ENCODE results near the gene FGFR2. TPM values are rescaled to one million over a fixed set of nuclear protein-coding genes. Genes with fewer than 3 reads are reported as not detected.

The FGFR2 gene
- total RNA-seq, 1 donor from 2014 or later: not detected

DNA sequence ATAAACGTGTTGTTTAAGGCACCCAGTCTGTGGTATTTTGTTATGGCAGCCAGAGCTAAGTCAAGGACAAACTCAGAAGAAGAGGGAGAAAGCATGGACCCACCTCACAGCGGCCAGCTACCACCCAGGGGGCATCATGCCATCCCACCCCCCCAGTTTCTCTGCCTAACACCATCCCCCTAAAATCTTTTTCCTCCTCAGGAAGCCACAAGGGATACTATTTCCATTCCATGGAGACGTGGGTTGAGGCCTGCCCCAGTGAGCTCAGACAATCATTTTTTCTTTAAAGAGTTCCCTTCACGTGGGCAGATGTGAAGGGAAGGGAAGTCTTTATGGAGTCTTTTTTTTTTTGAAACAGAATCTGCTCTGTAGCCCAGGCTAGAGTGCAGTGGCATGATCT, 131.8 kb downstream of the FGFR2 start:
- intact Hi-C loops (cut with micrococcal nuclease): no loop called here
- DNase-seq (ENCODE audit: low spot score): no peak

DNA sequence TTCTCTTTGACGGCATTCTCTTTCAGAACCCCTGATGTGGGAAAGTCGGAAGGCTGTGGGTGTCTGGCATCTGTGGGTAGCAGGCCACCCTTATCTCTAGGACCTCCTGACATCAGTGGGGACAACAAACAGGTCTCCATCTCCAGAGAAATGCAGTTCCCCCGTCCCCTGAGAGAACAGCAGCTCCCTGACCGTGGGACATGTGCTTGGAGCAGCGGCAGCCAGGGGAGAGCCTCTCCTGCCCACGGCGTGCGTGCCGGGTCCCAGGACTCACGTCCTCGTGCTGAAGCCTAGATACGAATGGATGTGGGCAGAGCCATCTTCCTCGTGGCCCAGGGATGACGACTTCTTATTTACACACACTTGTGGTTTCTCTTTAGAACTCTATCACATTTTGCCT, 133.0 kb downstream of the FGFR2 start:
- Mint-ChIP-seq H3K4me3 (no peak overlapping the region), H3K4me1 (ENCODE audit: low read depth) (no peaks in the 10 kb centered on the region), H3K27me3 (ENCODE audit: insufficient read depth) (no peaks in the 10 kb centered on the region), H3K27ac (no peak overlapping the region), H3K36me3 (ENCODE audit: low read depth) (no peaks in the 10 kb centered on the region), H3K9me3 (no peaks in the 10 kb centered on the region)
- no peak for DNase-seq (ENCODE audit: low spot score)
- intact Hi-C loops (cut with micrococcal nuclease): no loop called here

More for the DNA sequence above, 131.8 kb downstream of the FGFR2 start:
- Mint-ChIP-seq H3K27me3 (ENCODE audit: insufficient read depth) (no peaks in the 10 kb centered on the region), H3K4me3 (no peak overlapping the region), H3K4me1 (ENCODE audit: low read depth) (no peaks in the 10 kb centered on the region), H3K9me3 (no peaks in the 10 kb centered on the region), H3K36me3 (ENCODE audit: low read depth) (no peaks in the 10 kb centered on the region), H3K27ac (no peak overlapping the region)

DNA sequence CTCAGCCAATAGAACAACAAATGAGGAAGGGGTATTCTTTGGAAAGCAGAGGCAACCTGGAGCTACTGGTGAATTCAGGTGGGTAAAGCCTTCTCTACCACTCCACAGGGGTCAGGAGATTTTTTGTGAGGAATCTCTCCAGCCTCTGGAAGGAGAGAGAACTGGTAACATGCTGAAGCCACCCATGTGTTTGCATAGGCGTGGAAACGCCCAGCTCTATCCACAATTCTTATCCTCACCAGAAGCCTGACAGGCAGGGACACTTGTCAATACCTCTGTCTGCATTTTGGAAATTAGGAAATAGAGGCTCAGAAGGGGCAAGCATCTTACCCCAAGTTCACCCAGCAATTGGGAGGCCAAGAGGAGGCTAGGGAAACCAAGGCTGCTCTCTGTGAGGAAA, 133.7 kb downstream of the FGFR2 start:
- intact Hi-C loops (cut with micrococcal nuclease): no loop called here
- no peak overlapping the region for H3K4me3 Mint-ChIP-seq
- no peaks in the 10 kb centered on the region for H3K36me3 Mint-ChIP-seq (ENCODE audit: low read depth)
- no peaks in the 10 kb centered on the region for H3K27me3 Mint-ChIP-seq (ENCODE audit: insufficient read depth)
- no peak overlapping the region for H3K27ac Mint-ChIP-seq
- no peak for DNase-seq (ENCODE audit: low spot score)
- no peaks in the 10 kb centered on the region for H3K9me3 Mint-ChIP-seq
- no peaks in the 10 kb centered on the region for H3K4me1 Mint-ChIP-seq (ENCODE audit: low read depth)

DNA sequence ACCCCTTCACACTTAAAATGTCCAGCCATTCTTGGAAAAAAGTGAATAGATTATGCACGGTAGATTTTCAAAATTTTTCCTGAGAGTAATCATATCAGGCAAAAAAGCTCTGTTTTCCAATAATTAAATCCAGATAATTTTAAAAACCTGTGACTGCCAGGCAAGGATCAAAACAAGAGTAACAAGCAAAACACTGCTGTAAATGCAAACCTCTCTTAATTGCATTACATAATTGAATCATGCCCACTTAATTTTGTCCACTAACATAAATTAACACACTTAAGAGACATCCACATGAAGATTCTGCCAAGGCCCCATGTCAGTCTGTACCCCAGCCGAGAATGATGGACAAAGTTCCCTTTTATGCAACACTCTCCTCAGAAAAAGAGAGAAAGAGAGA, 135.3 kb downstream of the FGFR2 start:
- H3K4me1 Mint-ChIP-seq (ENCODE audit: low read depth): no peaks in the 10 kb centered on the region
- no peaks in the 10 kb centered on the region for H3K9me3 Mint-ChIP-seq
- no peak for DNase-seq (ENCODE audit: low spot score)
- no peaks in the 10 kb centered on the region for H3K36me3 Mint-ChIP-seq (ENCODE audit: low read depth)
- H3K27me3 Mint-ChIP-seq (ENCODE audit: insufficient read depth): no peaks in the 10 kb centered on the region
- H3K4me3 Mint-ChIP-seq: no peak overlapping the region
- intact Hi-C loops (cut with micrococcal nuclease): no loop called here
- no peak overlapping the region for H3K27ac Mint-ChIP-seq

DNA sequence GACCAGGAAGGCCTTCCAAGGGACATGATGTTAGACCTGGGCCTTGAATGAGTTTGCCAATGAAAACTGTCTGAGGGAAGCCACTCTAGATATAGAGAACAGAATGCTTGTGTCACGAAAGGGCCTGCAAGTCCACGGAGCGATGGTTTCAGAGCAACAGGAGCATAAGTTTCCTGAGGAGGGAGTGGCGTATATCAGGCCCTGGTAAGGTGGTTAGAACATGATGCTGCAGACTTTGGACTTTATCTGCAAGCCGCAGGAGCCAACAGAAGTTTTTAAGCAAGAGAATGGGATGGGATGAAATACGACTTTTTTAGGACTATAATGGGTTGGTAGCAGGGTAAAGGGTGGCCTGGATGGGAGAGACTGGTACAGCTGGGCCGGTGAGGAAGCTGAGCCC, 136.0 kb downstream of the FGFR2 start:
- no peak for DNase-seq (ENCODE audit: low spot score)
- Mint-ChIP-seq H3K4me3 (no peak overlapping the region), H3K27ac (no peak overlapping the region), H3K27me3 (ENCODE audit: insufficient read depth) (no peaks in the 10 kb centered on the region), H3K4me1 (ENCODE audit: low read depth) (no peaks in the 10 kb centered on the region), H3K36me3 (ENCODE audit: low read depth) (no peaks in the 10 kb centered on the region), H3K9me3 (no peaks in the 10 kb centered on the region)
- intact Hi-C loops (cut with micrococcal nuclease): no loop called here

DNA sequence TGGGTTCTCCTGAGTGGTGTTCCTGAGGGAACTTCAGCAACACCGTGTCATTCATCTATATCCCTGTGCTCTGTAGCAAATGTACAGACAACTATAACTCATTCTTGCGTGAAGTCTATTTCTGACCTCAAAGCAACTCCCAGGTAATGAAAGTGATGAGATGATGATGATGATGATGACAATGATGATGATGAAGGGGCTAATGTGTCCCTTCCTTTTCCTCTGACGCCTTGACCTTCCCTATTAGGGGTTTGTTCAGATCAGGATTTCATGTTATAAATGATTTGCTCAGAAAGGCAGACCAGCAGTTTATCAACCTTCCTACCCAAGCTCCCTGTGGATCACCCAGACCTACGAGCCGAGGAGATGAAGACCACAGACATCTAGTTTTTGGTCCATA, 136.9 kb downstream of the FGFR2 start:
- no peaks in the 10 kb centered on the region for H3K9me3 Mint-ChIP-seq
- no peaks in the 10 kb centered on the region for H3K36me3 Mint-ChIP-seq (ENCODE audit: low read depth)
- H3K27ac Mint-ChIP-seq: no peak overlapping the region
- no peak for DNase-seq (ENCODE audit: low spot score)
- intact Hi-C loops (cut with micrococcal nuclease): no loop called here
- H3K4me3 Mint-ChIP-seq: no peak overlapping the region
- no peaks in the 10 kb centered on the region for H3K27me3 Mint-ChIP-seq (ENCODE audit: insufficient read depth)
- no peaks in the 10 kb centered on the region for H3K4me1 Mint-ChIP-seq (ENCODE audit: low read depth)

DNA sequence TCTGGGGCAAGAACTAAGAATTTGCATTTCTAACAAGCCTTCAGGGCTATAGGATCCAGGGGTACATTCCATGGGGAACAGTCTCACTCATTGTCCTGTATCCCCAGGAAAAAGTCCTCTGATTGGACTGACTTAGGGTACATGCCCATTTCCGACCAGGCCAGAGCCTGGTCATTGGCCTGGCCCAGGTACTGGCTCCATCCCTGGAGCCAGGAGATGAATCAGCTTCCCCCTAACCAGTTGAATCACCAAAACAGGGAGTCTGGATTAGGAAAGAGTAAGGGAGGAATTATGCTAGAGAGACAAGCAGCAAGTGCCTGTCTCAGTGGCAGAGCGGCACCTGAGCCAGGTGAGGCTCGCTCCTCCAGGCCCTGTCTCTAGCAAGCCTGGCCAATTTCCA, 137.5 kb downstream of the FGFR2 start:
- Mint-ChIP-seq H3K27me3 (ENCODE audit: insufficient read depth) (no peaks in the 10 kb centered on the region), H3K4me3 (no peak overlapping the region), H3K4me1 (ENCODE audit: low read depth) (no peaks in the 10 kb centered on the region), H3K27ac (no peak overlapping the region), H3K36me3 (ENCODE audit: low read depth) (no peaks in the 10 kb centered on the region), H3K9me3 (no peaks in the 10 kb centered on the region)
- DNase-seq (ENCODE audit: low spot score): no peak
- intact Hi-C loops (cut with micrococcal nuclease): no loop called here

DNA sequence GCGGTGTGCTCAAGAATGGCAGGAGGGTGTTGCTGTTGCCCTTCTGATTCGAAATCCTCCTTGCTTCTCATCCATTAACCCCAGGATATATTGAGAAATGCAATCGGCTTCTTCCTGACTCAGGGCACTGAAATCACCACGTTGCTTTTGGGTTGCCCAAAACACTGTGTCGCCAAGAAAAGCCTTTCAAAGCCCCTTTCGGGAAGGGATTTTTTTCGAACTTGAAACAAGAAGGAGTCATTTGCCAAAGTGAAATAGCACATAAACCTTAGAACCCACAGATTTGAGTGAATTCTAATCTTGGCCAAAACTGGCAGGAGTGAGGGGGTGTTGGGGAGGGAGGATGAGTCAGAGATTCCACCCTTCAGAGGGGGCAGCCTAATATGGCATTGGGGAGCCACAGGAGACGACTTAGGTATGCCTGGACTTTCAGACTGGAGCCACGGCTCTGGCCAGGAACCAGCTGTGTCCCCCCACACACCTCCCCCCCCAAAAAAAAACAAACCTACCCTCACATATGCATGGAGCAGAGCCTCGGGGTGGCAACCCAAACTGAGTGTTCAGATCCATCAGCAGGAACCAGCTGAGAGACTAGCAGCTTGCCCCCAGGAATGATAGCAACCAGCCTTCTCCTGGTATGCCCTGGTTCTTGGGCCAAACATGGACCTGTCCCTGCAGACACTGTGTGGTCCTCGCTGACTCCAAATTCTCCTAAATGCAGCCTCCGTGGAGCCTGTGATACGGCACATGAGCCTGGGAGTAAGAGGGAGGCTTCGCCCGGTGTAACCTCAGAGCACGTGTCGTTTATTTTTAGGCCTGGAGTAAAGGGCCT, 138.4 kb downstream of the FGFR2 start:
- Mint-ChIP-seq H3K4me1 (ENCODE audit: low read depth) (no peaks in the 10 kb centered on the region), H3K4me3 (no peak overlapping the region), H3K27me3 (ENCODE audit: insufficient read depth) (no peaks in the 10 kb centered on the region), H3K36me3 (ENCODE audit: low read depth) (no peaks in the 10 kb centered on the region), H3K27ac (no peak overlapping the region), H3K9me3 (no peaks in the 10 kb centered on the region)
- intact Hi-C loops (cut with micrococcal nuclease): no loop called here
- no peak for DNase-seq (ENCODE audit: low spot score)

DNA sequence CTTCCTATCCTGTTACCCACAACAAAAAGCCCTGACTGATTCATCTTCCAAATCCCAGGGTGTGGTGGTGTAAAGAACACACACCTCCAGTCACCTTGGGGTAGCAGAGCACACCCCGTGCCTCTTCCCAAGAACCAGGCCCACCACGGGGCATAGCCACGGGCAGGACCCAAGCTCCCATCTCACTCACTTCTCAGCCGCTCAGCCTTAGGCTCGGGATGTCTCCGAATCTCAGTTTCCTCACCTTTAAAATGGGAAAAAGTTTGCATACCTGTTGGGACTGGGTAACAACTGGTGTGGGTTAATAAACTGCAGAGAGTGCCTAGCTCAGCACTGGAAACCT, 139.0 kb downstream of the FGFR2 start:
- no peak for DNase-seq (ENCODE audit: low spot score)
- Mint-ChIP-seq H3K4me3 (no peak overlapping the region), H3K36me3 (ENCODE audit: low read depth) (no peaks in the 10 kb centered on the region), H3K9me3 (no peaks in the 10 kb centered on the region), H3K4me1 (ENCODE audit: low read depth) (no peaks in the 10 kb centered on the region), H3K27me3 (ENCODE audit: insufficient read depth) (no peaks in the 10 kb centered on the region), H3K27ac (no peak overlapping the region)
- intact Hi-C loops (cut with micrococcal nuclease): no loop called here

DNA sequence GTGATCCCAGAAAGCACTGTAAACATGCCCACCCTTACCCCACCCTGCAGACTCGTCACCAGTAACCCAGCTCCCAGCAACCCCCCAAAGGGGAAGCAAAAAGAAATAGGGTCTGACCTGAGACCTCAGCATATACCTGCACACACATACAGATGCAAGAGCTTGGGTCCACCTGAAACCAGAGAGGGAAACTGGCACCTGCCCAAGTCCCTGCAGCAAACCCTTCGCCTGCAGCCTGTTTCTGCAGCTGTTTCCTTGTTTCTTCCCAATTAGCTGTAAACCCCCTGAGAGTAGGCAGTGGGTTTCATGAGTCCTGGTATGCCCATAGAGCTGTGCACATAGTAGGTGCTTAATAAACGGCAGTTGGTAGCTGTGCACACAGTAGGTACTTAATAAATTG, 140.5 kb downstream of the FGFR2 start:
- no peaks in the 10 kb centered on the region for H3K4me1 Mint-ChIP-seq (ENCODE audit: low read depth)
- H3K9me3 Mint-ChIP-seq: no peaks in the 10 kb centered on the region
- no peak overlapping the region for H3K27ac Mint-ChIP-seq
- no peak for DNase-seq (ENCODE audit: low spot score)
- H3K4me3 Mint-ChIP-seq: no peak overlapping the region
- intact Hi-C loops (cut with micrococcal nuclease): no loop called here
- H3K27me3 Mint-ChIP-seq (ENCODE audit: insufficient read depth): no peaks in the 10 kb centered on the region
- no peaks in the 10 kb centered on the region for H3K36me3 Mint-ChIP-seq (ENCODE audit: low read depth)

DNA sequence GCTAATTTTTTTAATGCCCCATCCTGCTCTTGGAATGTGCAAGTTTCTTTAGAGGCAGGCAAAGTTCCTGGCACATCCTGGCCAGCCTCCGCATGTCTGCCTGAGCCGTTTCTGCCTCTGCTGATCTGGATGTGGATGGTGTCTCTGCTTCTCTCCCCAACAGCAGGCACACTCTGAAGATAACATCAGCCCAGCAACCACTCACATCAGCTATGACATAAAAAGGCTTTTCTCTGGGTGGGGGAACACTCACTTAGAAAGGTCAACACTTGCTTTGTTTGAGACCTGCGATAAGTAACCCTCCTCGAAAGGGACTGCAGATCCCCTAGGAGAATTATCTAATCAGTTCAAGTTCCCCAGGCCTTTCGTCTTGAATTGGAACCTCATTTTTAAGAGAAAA, 142.9 kb downstream of the FGFR2 start:
- Mint-ChIP-seq H3K27ac (no peak overlapping the region), H3K4me3 (no peak overlapping the region), H3K27me3 (ENCODE audit: insufficient read depth) (no peaks in the 10 kb centered on the region), H3K36me3 (ENCODE audit: low read depth) (no peaks in the 10 kb centered on the region), H3K4me1 (ENCODE audit: low read depth) (no peaks in the 10 kb centered on the region), H3K9me3 (no peaks in the 10 kb centered on the region)
- intact Hi-C loops (cut with micrococcal nuclease): no loop called here
- no peak for DNase-seq (ENCODE audit: low spot score)

DNA sequence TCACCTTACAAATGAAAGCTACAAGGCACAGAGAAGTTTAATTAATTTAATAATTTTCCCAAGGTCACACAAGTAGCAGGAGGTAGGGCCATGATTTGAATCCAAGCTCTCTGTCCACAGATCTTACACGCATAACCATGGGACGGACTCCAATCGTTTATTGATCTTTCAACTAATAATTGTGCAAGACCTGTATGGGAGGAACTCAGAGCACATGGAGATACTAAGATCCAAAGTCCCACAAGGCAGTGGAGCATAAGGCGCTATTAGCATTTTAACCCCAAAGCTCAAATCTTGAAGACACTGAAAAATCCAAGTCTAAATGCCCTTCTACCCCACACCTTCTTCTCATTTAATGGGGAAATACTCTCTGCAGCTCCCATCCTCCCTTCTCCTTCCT, 143.5 kb downstream of the FGFR2 start:
- no peaks in the 10 kb centered on the region for H3K4me1 Mint-ChIP-seq (ENCODE audit: low read depth)
- no peaks in the 10 kb centered on the region for H3K27me3 Mint-ChIP-seq (ENCODE audit: insufficient read depth)
- intact Hi-C loops (cut with micrococcal nuclease): no loop called here
- H3K4me3 Mint-ChIP-seq: no peak overlapping the region
- H3K27ac Mint-ChIP-seq: no peak overlapping the region
- H3K36me3 Mint-ChIP-seq (ENCODE audit: low read depth): no peaks in the 10 kb centered on the region
- H3K9me3 Mint-ChIP-seq: no peaks in the 10 kb centered on the region
- DNase-seq (ENCODE audit: low spot score): no peak

DNA sequence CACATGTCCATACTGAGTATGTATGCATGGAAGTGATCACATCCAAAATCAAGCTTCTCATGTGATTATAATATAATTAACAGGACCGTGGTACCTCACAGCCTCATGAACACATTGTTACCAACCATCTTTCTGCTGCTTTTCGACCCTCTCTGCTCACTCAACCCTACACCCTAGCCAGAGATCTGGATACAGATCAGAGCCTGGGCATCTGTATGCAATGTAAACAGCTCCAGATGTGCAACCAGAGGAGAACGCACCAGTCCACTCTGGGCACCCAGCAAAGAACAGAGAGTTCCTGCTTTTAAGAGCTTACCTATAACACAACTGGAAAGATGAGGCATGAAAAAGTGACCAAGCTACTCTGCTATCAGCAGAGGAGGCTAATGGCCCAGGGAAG, 145.1 kb downstream of the FGFR2 start:
- Mint-ChIP-seq H3K9me3 (no peaks in the 10 kb centered on the region), H3K27me3 (ENCODE audit: insufficient read depth) (no peaks in the 10 kb centered on the region), H3K4me3 (no peak overlapping the region), H3K27ac (no peak overlapping the region), H3K4me1 (ENCODE audit: low read depth) (no peaks in the 10 kb centered on the region), H3K36me3 (ENCODE audit: low read depth) (no peaks in the 10 kb centered on the region)
- intact Hi-C loops (cut with micrococcal nuclease): no loop called here
- DNase-seq (ENCODE audit: low spot score): no peak

DNA sequence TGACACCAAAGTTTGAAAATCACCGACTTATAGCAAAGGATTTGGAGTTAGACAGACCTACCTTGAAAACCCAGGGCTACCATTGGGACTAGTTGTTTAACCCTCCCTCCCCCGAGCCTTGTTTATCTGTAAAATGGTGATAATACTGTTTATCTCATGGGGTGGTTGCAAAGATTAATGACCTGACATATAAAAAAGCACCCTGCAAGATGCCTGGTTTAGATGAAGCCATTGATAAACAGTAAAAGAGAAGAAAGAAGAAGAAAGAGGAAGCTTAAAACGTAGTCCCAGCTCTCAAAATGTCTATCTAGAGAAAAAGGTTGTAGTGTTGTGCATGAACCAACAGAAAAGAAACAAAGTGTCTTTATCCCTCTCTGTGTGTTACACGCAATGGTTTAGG, 145.7 kb downstream of the FGFR2 start:
- Mint-ChIP-seq H3K4me3 (no peak overlapping the region), H3K27ac (no peak overlapping the region), H3K36me3 (ENCODE audit: low read depth) (no peaks in the 10 kb centered on the region), H3K27me3 (ENCODE audit: insufficient read depth) (no peaks in the 10 kb centered on the region), H3K9me3 (no peaks in the 10 kb centered on the region), H3K4me1 (ENCODE audit: low read depth) (no peaks in the 10 kb centered on the region)
- no peak for DNase-seq (ENCODE audit: low spot score)
- intact Hi-C loops (cut with micrococcal nuclease): no loop called here

All from activated T-helper 1 cell treated with anti-CD3 and anti-CD28 coated beads, Interleukin-12 subunit alpha, Interleukin-12 subunit beta, Interleukin-2, Interleukin-4 antibody, amounts not matched to agents 30 ng/mL and 10 ng/mL and 1 ng/mL, durations not matched to agents 14 hours and 24 hours and 36 hours (primary cell).